PFSK-1 (cell line): ENCODE measurements around the gene YARS1.

ENCODE experiments used
- POLR2AphosphoS5 ChIP-seq: IDR thresholded peaks from 2 replicates; pipeline ENCODE4 v1.6.1; 2012; ENCODE audit warnings: low read depth, mild to moderate bottlenecking, control low read depth, low read length, moderate library complexity
- TF ChIP-seq, protein P1 (sequence below), 2 experiments: IDR thresholded peaks; 2 replicates each; pipeline versions ENCODE4 v1.6.1 to v1.8.0; 2011 to 2012; ENCODE audit warnings: low read depth in 2 of 2, low read length in 2 of 2, control low read depth in 1 of 2, inconsistent platforms in 1 of 2, mild to moderate bottlenecking in 1 of 2, moderate library complexity in 1 of 2; ENCODE audit not compliant: insufficient read depth in 1 of 2

DNA sequence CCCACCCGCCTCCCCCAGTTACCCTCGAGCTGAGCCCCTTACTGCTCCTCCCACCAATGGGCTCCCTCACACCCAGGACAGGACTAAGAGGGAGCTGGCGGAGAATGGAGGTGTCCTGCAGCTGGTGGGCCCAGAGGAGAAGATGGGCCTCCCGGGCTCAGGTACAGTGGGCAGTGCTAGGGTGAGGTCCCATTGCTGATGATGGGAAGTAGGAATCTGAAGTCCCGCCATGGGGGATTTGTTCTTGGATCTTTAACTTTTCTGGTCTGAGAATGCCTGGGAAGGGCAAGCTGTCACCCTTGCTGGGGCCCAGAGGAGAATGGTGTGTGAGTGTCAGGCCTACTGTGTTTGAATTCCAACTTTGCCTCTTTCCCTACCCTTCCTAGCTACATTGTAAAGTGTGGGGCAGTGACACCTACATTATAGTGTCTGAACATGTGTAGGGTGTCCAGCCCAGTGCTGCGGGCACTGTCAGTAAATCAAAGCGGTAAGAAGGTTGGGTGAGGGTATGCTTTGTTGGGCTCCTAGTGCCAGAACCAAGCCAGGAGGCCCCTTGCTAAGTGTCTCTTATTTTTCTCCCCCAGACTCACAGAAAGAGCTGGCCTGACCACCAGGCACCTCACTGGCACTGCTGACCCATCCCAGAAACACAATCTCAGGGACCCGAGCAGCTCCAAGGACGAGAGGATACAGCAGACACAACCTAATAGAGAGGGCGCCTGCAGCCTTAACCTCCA is 44.7 kb downstream of the YARS1 start:
- TF ChIP-seq POLR2AphosphoS5 = no peak
- TF ChIP-seq, protein P1, sequence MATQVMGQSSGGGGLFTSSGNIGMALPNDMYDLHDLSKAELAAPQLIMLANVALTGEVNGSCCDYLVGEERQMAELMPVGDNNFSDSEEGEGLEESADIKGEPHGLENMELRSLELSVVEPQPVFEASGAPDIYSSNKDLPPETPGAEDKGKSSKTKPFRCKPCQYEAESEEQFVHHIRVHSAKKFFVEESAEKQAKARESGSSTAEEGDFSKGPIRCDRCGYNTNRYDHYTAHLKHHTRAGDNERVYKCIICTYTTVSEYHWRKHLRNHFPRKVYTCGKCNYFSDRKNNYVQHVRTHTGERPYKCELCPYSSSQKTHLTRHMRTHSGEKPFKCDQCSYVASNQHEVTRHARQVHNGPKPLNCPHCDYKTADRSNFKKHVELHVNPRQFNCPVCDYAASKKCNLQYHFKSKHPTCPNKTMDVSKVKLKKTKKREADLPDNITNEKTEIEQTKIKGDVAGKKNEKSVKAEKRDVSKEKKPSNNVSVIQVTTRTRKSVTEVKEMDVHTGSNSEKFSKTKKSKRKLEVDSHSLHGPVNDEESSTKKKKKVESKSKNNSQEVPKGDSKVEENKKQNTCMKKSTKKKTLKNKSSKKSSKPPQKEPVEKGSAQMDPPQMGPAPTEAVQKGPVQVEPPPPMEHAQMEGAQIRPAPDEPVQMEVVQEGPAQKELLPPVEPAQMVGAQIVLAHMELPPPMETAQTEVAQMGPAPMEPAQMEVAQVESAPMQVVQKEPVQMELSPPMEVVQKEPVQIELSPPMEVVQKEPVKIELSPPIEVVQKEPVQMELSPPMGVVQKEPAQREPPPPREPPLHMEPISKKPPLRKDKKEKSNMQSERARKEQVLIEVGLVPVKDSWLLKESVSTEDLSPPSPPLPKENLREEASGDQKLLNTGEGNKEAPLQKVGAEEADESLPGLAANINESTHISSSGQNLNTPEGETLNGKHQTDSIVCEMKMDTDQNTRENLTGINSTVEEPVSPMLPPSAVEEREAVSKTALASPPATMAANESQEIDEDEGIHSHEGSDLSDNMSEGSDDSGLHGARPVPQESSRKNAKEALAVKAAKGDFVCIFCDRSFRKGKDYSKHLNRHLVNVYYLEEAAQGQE (IDR thresholded peaks at IDR 0.05; ENCODE audit: insufficient read depth in 1 of 2, low read depth in 2 of 2, low read length in 2 of 2) = no peak
